ENCODE measurements around the gene MED20.

Gene MED20

GRCh38 chr6:41900861-41901260 is 20.1 kb downstream of the MED20 start:
- DNase-seq: no peak

- no peak for DNase-seq
Measured at GRCh38 chr6:41896281-41896680, 24.7 kb downstream of the MED20 start.

GRCh38 chr6:41895300-41896233 is 25.4 kb downstream of the MED20 start, which contains the start of gene USP49:
TSS of gene USP49 (minus strand) at chr6:41895375. CDS start at chr6:41806983, 88,392 bp downstream.
- peak; percentile 72 for DNase-seq

GRCh38 chr6:41894366-41895299 is 26.3 kb downstream of the MED20 start:
- DNase-seq: no peak

- DNase-seq: no peak
Measured at GRCh38 chr6:41892921-41893564, 27.9 kb downstream of the MED20 start.

GRCh38 chr6:41887331-41887751 is 33.6 kb downstream of the MED20 start:
- DNase-seq: no peak

GRCh38 chr6:41885930-41886329 is 35.0 kb downstream of the MED20 start:
- no peak for DNase-seq

- DNase-seq: no peak
Measured at GRCh38 chr6:41884957-41885356, 36.0 kb downstream of the MED20 start.

GRCh38 chr6:41881506-41881905 is 39.4 kb downstream of the MED20 start:
- no peak for DNase-seq

GRCh38 chr6:41878961-41879405 is 42.0 kb downstream of the MED20 start:
- DNase-seq: no peak

GRCh38 chr6:41878246-41878645 is 42.7 kb downstream of the MED20 start:
- DNase-seq: no peak

- DNase-seq: no peak
Measured at GRCh38 chr6:41877051-41877680, 43.8 kb downstream of the MED20 start.

GRCh38 chr6:41874741-41875140 is 46.2 kb downstream of the MED20 start:
- no peak for DNase-seq

- DNase-seq: no peak
Measured at GRCh38 chr6:41872147-41872546, 48.8 kb downstream of the MED20 start.

GRCh38 chr6:41871691-41872090 is 49.2 kb downstream of the MED20 start:
- DNase-seq: no peak

- DNase-seq: no peak
Measured at GRCh38 chr6:41859356-41859755, 61.6 kb downstream of the MED20 start.

GRCh38 chr6:41858703-41859102 is 62.2 kb downstream of the MED20 start:
- DNase-seq: no peak
